GM12801 (cell line): Measurements from ENCODE around the gene GLRX5.

Experiments
- CTCF ChIP-seq: IDR thresholded peaks from one replicate; pipeline ENCODE4 v1.5.1; 2011; ENCODE audit warnings: control low read depth; ENCODE audit not compliant: insufficient read length; ENCODE audit errors: extremely low read depth

The GLRX5 gene

GRCh38 chr14:95522116-95522515 is 12.7 kb upstream of the GLRX5 start:
- no peak for TF ChIP-seq CTCF

- TF ChIP-seq CTCF: no peak
These were observed 12.3 kb upstream of the GLRX5 start for GRCh38 chr14:95522556-95522955.

- no peak for TF ChIP-seq CTCF
These were observed 11.6 kb upstream of the GLRX5 start for GRCh38 chr14:95523051-95523814.

- no peak for TF ChIP-seq CTCF
These were observed 10.9 kb upstream of the GLRX5 start for GRCh38 chr14:95523815-95524448.

- TF ChIP-seq CTCF: no peak
These were observed 9.9 kb upstream of the GLRX5 start for GRCh38 chr14:95524706-95525512.

GRCh38 chr14:95525999-95526398 is 8.9 kb upstream of the GLRX5 start:
- no peak for TF ChIP-seq CTCF
